Amniotic stem cell (primary cell): ENCODE measurements around the gene MOB1B.
"Not testable (repeated sequence)": the region's sequence is repeated elsewhere in the genome, so short reads cannot be mapped to it uniquely, and the experiment has no call there.

ENCODE experiments used
- DNase-seq: peaks from one replicate; lab custom pipeline; 2025; lab: John Stamatoyannopoulos, UW

MOB1B gene

DNA sequence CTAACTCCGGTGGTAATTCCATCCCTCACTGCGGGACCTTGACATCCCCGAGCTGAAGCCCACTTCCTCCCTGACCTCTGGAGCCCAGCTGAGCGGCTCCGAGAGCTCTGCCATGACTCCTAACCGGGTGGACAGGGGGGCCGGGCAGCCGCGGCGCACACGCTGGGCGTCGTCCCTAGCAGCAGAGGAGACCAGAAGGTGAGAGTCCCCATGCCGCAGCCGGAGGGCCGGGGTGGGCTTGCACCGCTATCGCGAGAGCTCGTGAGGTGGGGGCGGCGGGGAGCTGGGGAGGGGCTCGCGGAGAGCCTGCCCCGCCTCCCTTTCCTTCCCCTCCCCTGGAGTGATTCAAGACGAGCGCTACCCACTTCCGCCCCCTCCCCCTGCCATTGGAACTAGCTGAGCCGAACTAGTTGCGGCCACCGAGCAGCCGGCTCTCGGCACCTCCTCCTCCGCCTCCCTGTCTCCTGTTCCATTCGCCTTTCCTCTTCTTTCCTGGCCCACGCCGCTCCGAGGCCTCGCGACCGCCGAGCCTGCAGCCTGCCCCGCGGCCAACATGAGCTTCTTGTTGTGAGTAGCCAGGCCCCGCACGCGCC lies at the start of gene MOB1B:
Gene MOB1B (plus strand): TSS at position 386 of the 593 bp plus-strand sequence. CDS start 168 bp downstream, at position 554.
- peak; percentile 78 for DNase-seq

DNA sequence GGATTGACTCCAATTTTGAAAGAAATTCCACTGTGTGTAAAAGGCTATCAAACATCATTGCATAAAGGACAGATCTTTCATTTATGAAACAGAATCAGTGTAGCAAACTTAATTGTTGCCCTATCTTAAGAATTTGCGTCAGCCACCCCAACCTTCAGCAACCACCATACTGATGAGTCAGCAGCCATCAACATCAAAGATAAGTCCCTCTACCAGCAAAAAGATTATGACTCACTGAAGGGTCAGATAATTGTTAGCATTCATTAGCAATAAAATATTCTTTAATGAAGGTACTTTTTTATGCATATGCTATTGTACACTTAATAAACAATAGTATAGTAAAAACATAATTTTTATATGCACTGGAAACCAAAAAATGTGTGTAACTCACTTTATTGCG lies 46.7 kb upstream of the MOB1B start:
- DNase-seq = no peak

DNA sequence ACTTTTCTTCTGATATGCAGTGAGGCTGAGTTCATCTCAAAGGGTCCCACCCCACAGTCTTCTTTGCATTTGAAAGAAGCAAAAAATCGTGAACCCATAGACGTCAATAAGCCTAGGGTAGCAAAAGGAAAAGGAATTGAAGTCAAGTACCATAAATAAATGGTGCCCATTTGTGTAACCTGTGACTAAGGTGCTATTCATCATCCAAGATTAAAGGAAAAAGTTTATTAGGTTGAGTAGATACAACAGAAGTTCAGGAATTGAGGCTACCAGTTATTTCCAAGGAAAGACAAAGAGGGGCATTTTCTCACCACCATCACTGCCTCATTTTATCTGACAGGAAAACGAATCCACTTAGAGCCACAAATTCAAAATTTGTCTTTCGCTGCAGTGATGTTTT lies 43.7 kb upstream of the MOB1B start:
- DNase-seq = no peak

DNA sequence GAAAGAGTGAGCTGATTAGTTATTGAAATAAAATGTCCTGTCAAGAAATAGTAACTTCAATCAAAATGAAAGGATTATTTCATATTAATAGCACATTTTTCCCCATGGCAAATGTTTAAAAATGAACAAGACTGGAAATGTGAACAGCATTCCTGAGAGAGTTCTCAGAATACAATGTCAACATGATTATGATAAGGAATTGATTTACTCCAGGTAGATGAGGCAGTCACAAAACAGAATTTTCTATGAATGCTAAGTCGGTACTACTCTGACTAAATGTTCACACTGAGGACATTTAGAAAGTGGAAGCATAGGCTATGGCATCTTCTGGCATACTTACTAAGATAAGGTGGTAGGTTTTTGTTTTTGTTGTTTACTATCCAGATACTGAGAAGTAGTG lies 43.1 kb upstream of the MOB1B start:
- DNase-seq = no peak

DNA sequence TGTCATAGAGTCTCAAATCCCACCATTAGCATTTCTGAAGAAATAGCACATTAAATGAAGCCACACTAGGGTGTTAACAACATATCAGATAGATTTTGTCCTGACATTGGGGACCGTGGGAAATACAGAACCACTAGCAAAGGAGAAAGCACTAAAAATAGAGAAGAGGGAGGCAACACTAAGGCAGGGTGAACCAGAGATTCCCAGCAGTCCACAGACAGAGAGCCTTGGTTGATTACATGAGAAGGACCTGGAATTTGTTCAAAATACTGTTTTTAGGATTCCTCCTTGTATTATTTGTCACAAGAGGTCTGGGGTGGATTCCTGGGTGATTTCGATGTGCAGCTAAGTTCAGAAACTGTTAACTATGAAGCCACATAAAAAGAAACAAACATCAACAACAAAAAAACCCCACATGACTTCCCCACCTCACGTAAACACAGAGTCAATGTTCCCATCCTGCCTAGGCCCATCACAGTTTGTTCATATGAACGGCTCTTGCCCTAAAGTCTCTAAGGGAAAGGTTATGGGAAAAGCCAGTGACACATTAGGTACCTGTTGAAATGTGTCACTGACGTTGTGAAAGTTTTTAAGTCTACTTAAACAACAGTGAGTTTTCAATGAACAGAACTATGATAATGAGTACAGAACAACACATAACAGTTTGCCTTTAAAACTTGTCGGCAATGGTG lies 38.9 kb upstream of the MOB1B start:
- no peak for DNase-seq

DNA sequence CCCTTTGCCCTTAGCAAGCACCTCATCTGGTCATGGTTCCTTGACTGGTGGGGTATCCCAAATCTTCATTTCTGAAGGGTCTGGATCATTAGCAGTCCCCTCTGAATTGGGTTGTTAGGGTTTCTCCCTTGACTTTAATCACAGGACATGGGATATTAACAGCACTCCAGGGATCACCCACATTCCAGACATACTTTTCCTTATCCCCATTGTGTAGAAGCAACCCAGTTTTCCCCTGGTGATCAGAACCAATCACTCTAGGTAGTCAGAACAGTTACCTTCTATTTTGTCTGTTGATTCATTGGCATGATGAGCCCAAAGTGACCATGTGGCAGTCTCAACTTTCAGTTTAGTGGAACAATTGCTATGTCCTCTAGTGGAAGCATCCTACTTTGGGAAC lies 33.4 kb upstream of the MOB1B start:
- no peak for DNase-seq

DNA sequence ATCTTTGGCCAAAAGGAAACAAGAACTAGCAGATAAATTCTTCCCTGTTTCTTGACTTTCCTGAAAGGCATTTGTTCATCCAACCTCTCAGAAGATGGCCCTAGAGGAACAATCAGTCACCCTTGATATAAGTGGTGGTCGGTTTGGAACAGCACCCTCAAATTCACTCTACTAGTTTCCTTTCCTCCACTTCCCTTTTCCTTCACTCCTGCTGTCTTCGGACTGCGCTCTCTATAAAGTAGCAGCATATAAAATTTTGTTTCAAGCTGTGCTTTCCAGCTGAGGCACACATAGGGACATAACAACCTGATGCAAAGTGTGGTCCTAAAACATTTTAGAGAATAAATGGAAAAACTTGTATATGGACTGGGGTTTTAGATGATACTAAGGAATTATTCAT lies 29.0 kb upstream of the MOB1B start:
- no peak for DNase-seq

DNA sequence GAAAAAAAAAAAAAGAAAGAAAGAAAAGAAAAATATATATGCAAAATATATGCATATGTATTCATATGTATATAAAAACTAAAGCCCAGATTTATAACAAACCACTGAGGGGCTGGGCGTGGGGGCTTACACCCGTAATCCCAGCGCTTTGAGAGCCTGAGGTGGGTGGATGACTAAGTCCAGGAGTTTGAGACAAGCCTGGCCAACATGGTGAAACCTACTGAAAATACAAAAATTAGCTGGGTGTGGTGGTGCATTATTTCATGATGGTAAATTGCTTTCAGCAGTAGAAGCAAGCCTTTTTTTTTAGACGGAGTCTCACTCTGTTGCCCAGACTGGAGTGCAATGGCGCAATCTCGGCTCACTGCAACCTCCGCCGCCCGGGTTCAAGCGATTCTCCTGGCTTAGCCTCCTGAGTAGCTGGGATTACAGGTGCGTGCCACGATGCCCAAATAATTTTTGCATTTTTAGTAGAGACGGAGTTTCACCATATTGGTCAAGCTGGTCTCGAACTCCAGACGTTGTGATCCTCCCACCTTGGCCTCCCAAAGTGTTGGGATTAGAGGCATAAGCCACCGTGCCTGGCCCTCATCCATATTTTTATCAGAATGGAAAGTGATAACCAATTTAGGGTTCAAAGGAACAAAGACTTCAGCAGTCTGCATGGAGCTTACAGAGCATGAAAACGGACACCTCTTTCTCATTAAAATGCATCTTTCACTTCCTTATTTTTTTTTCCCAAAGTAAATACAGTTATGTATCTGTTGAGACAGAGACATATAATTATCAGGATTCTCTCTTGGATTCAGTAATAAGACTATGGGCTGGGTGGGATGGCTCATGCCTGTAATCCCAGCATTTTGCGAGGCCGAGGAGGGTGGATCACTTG lies 27.7 kb upstream of the MOB1B start:
- DNase-seq = no peak

DNA sequence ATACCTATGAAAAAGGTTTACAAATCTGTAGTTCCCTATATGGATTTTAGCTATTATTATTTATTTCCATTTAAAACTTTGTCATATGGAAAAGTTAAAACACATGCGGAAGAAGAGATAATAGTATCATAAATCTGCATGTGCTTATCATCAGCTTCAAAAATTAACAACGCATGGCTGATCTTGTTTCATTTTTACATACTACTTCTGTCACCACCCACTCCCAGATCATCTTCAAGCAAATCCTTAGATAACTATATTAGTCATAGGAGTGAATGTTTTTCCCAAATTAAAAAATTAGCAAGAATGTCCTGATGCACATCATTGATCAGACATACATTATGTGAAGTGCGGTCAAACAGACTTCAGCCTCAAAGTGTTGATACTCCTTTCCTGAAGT lies 24.6 kb upstream of the MOB1B start:
- DNase-seq = no peak

DNA sequence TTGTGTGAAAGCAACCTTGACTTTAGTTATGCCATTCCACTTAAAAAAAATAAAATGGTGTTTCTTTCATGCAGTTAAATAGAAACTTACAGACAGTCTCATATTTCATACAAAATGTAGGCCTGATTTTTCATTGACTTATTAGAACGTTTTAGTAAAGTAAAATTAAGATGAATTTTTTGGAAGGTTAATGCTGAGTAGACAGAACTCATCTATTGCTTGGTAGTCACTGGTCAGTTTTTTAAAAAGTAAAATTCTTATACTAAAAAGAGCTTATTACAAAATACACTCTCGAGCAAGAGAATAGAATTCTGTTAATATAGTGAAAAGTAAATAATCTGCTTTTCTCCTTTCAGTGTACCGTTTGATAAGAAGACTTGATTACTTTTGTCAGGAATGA lies 21.4 kb upstream of the MOB1B start:
- no peak for DNase-seq

DNA sequence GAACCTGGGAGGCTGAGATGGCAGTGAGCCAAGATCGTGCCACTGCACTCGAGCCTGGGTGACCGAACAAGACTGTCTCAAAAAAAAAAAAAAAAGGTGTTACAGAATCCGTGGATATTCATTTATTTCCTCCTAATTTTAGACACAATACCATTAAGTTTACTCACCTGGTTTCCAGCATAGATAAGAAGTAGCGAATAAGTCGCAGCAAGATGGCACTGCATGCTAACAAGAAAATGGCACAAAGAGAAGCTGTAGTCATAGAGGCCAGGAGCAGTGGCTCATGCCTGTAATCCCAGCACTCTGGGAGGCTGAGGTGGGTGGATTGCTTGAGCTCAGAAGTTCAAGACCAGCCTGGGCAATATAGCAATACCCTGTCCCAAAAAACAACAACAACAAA lies 17.0 kb upstream of the MOB1B start:
- no peak for DNase-seq

DNA sequence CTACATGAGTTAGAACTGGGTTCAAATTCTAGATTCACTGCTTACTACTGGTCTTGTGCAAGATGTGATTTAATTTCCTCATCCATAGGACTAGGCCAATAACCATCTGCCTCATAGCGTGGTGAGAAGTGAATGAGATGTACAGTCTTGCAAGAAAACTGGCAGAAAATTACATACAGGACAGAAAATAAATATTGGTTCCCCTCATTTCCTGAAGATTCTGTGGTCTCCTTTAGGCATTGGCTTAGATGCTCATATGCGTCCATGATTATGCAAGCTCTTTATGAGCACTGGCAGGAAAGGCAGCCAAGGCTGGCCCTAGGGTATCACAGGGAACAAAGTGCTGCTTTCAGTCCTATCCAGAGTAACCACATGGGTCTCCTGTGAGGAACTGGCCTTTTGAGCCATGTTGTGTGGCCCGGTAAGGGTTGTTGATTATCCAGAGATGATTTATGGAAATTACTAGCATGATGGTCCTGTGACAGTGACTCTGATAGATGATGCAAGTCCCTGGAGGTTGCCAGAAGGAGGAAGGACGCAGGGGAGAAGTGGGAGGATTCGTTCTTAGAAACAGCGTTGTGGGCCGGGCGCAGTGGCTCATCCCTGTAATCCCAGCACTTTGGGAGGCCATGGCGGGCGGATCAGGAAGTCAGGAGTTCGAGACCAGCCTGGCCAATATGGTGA lies 9.9 kb upstream of the MOB1B start:
- DNase-seq = no peak

DNA sequence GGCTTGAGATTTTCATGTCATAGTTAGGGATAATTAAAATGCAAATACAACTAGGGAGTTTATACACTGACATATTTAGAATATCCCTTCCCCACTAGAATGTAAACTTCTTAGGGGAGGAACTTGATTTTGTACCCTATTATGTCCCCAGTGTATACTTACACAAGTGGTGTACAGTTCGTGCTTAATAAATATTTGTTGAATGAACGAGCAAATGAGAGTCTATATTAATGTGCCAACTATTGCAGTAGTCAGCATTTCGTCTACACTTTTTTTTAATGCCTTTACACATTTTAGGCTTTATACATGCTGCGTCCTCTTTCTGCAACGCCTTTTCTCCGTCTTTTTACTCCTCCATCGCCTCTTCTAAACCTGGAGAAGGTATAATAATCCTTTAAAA lies 8.4 kb upstream of the MOB1B start:
- DNase-seq = no peak

DNA sequence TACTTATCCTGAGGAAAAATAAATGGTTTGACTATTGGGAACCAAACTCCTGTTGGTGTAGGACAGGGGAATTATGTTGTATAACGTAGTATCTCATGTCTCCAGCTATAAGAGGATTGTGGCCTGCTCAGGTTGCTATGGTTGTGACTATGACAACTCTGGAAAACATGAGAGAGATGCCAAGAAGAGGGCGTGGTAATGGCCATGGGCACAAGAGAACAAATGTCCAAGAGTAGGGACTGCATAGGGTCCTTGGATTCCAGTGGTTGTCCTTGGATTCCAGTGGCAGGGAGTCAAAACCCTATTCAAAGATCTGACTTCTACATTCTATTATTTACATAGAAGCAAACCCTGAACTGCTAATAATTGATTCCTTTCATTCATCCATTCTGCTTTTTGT lies 6.8 kb upstream of the MOB1B start:
- DNase-seq = no peak

DNA sequence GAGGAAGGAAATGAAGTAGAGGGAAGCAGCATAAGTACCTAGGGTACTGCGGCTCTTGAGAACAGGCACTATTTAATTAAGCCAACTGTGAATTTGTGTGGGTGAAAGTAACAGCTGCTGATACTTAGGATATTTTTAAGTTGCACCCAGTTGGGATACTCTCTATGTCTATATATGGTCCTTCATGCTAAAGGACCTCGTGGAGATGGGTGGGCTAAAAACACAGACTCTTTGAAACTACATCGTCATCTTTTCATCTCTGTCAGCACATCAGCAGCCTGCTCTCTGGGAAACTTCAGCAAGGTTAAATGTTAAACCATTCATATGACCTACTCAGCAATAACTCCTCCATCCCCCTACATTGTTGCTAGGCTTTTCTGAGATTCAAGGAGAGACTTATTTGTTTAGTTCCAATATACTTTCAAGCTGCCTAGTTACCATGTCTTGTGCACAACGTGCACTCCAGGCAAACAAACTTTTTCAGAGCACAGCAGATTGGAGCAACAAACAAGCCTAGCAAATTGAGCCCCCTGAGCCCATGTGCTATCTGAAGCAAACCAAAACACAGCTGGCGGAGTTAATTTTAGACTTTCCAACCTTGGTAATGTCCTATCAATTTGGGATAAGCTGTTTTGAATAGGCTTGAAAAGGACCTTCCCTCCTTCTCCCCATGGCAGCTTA lies 6.2 kb upstream of the MOB1B start:
- no peak for DNase-seq

DNA sequence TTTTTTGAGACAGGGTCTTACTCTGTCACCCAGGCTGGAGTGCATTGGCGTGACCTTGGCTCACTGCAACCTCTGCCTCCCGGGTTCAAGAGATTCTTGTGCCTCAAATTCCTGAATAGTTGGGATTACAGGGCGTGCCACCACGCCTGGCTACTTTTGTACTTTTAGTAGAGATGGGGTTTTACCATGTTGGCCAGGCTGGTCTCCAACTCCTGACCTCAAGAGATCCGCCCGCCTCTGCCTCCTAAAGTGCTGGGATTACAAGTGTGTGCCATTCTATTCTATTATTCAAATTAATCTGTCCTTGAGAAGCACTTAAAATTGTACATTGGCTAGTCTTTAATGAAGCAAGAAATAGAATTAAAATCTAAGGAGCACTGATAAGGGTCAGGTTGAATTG lies 3.6 kb upstream of the MOB1B start:
- not testable (repeated sequence) for DNase-seq

DNA sequence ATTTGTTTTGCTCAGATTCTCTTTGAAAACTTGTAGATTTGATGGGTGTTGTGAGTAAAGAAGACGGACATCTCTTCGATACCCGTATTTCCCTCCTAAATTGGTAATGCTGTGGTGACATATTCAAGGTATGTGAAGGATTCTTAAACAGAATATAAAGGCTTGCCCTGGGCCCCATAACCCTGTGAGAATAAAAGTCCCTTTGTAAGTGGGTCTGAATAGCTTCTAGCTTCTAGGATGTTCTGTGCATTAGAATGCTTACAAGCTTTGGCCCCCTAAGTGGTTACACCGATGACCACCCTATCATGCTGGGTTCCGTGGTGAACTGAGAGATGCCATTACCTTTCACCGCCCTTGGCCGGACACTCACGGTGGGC lies 574 bp upstream of the MOB1B start:
- no peak for DNase-seq

DNA sequence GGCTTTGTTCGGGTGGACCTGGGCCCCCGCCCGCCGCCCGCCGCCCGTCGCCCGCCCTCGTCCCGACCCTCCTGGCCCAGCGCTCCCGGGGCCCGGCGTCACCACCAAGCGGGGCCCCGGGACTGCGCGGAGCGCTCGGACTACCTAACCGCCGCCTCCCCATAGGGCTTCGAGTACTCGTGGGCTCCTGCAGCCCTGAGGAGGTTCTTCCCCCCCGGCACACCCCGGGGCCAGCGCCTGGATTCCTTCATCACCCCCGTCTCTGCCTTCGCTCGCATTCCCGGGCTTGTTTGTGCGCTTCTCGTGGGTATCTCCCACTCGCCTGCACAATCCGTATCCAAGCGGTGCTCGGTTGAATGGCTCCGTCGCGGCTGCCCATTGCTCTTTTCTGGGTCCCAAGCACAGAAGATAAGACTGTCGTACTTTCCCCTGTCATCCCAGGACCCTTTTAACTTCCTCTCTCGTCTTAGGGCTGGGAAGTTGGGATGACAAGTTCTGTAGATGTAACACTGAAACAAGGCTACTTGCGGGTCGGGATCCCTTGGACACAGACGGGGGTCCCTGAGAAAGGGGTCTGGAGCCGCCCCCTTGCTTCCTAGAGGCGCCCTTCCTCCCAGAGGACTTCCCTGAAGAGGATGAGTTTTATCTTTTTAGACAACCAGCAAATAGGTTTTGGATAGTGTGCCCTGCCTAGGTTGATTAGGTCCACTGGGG lies 565 bp downstream of the MOB1B start:
- DNase-seq = no peak

DNA sequence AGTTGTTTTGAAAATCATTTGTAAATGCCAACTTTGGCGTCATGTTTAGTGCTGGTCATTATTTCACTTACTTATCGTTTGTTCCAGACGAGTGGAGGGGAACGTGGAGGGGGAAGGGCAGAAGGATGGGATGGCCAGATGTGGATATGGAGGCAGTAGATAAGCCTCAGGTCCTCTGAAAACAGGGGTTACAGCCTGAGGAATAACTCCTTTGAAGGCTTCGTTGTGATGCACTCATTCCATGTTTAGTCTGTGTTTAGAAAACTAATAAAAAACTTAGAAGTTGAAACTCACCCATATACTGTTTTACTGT lies 1.1 kb downstream of the MOB1B start:
- DNase-seq = no peak

DNA sequence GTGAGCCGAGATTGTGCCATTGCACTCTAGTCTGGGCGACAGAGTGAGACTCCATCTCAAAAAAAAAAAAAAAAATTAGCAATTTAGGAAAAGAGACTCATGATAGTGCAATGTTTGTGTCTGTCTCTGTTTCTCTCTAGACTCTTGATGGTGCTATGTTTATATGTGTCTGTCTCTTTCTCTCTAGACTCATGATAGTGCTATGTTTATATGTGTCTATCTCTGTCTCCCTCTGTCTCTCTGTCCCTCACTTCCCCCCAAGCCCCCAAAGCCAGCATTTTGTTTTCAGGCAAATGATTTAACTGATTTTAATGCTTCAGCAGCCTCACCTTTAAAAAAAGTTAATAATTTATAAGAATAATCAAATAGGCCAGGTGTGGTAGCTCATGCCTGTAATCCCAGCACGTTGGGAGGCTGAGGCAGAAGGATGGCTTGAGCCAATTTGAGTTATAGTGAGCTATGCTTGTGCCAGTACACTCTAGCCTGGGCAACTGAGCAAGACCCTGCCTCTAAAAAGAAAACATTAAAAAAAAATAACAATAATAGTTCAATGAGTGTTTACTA lies 6.9 kb downstream of the MOB1B start:
- DNase-seq = no peak

DNA sequence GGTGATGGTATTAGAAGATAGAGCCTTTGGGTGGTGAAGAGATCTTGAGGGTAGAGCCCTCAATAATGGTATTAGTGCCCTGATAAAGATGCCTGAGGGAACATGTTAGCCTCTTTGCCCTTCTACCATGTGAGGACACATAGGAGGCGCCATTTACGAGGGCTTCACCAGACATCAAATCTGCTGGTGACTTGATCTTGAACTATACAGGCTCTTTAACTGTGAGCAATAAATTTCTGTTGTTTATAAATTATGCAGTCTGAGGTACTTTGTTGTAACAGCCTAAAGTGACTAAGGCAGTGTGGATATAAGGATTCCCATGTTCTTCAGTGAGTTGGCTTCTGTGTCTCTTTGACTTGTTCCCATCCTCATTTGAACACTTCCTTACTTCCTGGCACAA lies 11.8 kb downstream of the MOB1B start:
- DNase-seq = no peak
